ENCODE data around the gene CDH4. TPM values are rescaled to one million over a fixed set of nuclear protein-coding genes. Genes with fewer than 3 reads are reported as not detected.
A peak's percentile ranks its signal among the peaks of the same experiment; 100 is the strongest.

The CDH4 gene
- total RNA-seq, 1 donor from 2014 or later, result 2.9 TPM

DNA sequence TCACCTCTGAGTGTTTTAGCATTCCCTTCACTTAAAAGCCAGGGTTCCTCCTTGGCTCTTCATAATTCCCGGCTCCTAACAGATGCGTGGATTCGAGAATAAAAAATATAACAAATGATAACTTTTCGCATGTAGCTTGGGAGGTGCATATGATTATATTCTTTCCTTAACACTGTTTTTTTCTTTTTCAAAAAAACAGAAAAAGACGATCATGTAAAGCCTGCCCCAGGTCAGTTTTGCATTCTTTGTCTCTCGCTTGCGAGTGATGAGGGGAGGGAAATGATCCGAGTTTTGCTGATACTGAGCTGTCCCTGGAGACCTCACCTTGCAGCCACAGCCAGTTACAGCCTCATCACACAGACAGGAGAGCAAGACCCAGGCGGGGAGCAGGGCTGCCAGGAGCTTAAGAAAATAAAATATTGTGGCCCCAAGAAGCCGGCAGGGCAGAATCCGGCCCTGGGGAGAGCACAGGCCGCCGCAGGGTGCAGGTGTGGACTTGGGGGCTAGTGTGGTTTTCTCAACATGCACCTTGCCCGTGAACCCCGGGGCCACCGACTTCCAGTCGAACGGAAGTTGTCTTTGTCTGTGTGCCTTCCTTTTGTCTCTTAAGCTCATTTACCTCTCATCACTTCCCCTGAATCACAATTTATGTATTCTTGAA is 511.8 kb downstream of the CDH4 start:
- Histone ChIP-seq H2AFZ (replicated peaks) (no peak overlapping the region), H3K4me1 (no peaks in the 10 kb centered on the region), H3K36me3 (no peaks in the 10 kb centered on the region), H3K4me3 (no peak overlapping the region), H3F3A (ENCODE audit: low read depth) (no peaks in the 10 kb centered on the region), H3K27me3 (peaks cover 12% of the 10 kb centered on the region), H3K4me2 (no peak overlapping the region), H3K79me2 (ENCODE audit: low read depth) (no peaks in the 10 kb centered on the region), H3K9me3 (ENCODE audit: low read depth) (no peaks in the 10 kb centered on the region), H3K27ac (no peak overlapping the region), H3K9ac (no peak overlapping the region), H4K20me1 (ENCODE audit: low read depth) (no peaks in the 10 kb centered on the region)
- Mint-ChIP-seq H3K4me3 (no peak overlapping the region), H3K9me3 (no peaks in the 10 kb centered on the region), H3K36me3 (no peaks in the 10 kb centered on the region), H3K27me3 (ENCODE audit: insufficient read depth, low read depth) (no peaks in the 10 kb centered on the region), H3K4me1 (peaks cover 5% of the 10 kb centered on the region), H3K27ac (no peak overlapping the region)
- no peak for DNase-seq (ENCODE audit: low spot score)
- no peak for TF ChIP-seq EZH2phosphoT487 (IDR thresholded peaks at IDR 0.05)
- TF ChIP-seq, protein P1, sequence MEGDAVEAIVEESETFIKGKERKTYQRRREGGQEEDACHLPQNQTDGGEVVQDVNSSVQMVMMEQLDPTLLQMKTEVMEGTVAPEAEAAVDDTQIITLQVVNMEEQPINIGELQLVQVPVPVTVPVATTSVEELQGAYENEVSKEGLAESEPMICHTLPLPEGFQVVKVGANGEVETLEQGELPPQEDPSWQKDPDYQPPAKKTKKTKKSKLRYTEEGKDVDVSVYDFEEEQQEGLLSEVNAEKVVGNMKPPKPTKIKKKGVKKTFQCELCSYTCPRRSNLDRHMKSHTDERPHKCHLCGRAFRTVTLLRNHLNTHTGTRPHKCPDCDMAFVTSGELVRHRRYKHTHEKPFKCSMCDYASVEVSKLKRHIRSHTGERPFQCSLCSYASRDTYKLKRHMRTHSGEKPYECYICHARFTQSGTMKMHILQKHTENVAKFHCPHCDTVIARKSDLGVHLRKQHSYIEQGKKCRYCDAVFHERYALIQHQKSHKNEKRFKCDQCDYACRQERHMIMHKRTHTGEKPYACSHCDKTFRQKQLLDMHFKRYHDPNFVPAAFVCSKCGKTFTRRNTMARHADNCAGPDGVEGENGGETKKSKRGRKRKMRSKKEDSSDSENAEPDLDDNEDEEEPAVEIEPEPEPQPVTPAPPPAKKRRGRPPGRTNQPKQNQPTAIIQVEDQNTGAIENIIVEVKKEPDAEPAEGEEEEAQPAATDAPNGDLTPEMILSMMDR (IDR thresholded peaks at IDR 0.05), result no peak
- no peak for TF ChIP-seq EZH2 (IDR thresholded peaks at IDR 0.05)

DNA sequence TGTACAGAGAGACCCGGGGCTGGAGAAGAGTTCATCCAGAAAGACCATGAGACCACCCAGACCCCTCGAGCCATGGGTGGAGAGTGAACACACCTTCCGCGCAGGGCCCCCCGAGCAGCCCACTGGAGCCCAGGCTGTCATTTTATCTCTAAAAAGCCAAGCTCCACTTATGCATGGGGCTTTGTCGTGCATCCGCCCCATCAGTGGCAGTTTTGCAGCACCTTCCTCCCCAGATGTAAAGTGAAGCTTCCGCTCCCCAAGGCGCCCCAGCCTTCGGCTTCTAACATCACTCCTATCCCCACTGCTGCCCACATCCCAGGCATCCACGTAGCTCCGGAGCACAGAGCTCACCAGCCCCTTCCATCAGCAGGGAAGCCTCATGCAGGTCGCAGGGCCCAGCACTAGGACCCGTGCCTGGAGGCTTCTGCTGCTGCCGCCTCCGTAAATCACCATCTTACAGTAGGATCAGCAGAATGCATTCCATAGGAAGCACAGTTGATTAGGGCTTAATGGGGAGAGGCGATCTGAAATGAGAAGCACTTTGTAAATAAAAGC is 512.5 kb downstream of the CDH4 start:
- Mint-ChIP-seq H3K27ac (peak overlapping the region; percentile 68), H3K4me3 (no peak overlapping the region), H3K9me3 (no peaks in the 10 kb centered on the region), H3K27me3 (ENCODE audit: insufficient read depth, low read depth) (no peaks in the 10 kb centered on the region), H3K36me3 (no peaks in the 10 kb centered on the region), H3K4me1 (peaks cover 5% of the 10 kb centered on the region)
- no peak for DNase-seq (ENCODE audit: low spot score)
- Histone ChIP-seq H3F3A (ENCODE audit: low read depth) (no peaks in the 10 kb centered on the region), H4K20me1 (ENCODE audit: low read depth) (no peaks in the 10 kb centered on the region), H3K4me3 (no peak overlapping the region), H3K4me2 (no peak overlapping the region), H3K27me3 (peaks cover 14% of the 10 kb centered on the region), H3K79me2 (ENCODE audit: low read depth) (no peaks in the 10 kb centered on the region), H3K9ac (no peak overlapping the region), H3K4me1 (no peaks in the 10 kb centered on the region), H2AFZ (replicated peaks) (no peak overlapping the region), H3K36me3 (no peaks in the 10 kb centered on the region), H3K27ac (no peak overlapping the region), H3K9me3 (ENCODE audit: low read depth) (no peaks in the 10 kb centered on the region)
- TF ChIP-seq EZH2 (IDR thresholded peaks at IDR 0.05) (no peak), EZH2phosphoT487 (IDR thresholded peaks at IDR 0.05) (no peak)
- TF ChIP-seq, protein P1 (IDR thresholded peaks at IDR 0.05), result no peak

DNA sequence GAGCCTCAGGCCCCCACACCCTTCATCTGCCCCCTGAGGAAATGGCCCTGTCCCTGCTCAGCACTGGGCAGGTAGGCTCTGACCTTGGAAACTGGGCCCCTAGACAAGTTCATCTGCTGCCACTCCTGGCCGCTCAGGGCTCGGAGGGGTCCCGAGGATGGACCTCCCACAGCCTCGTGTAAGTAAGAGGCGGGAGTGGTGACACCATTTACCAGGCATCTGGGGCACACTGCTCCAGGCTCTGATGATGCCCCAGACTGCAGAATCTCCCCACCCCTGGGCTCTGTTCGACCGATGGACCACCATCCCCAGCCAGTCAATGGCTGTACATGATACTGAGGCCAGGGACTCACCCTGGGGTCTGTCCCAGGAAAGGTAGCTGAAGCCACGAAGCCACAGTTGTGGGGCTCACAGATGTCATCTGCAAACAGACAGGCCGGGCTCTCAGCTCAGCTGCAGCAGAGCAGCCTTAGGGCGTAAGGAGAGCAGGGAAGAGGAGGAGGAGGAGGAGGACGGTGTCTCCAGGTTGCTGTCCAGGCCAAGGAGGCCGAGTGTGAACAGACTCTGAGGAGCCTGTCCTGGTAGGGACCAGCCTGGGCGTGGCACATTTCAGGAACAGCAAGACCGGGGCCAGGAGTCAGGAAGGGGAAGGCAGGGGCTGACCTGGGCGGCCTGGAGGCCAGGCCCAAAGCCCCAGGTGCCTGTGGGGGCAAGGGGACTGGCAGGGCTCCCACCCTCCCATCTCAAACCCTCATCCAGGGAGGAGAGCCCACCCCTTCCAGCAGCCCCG is 513.2 kb downstream of the CDH4 start:
- peak overlapping the region; percentile 36 for H3K27ac Mint-ChIP-seq
- H3K36me3 ChIP-seq, result no peaks in the 10 kb centered on the region
- H3K27ac ChIP-seq, result no peak overlapping the region
- no peaks in the 10 kb centered on the region for H4K20me1 ChIP-seq (ENCODE audit: low read depth)
- no peak overlapping the region for H2AFZ ChIP-seq (replicated peaks)
- H3K27me3 ChIP-seq, result peaks cover 14% of the 10 kb centered on the region
- H3K9me3 ChIP-seq (ENCODE audit: low read depth), result no peaks in the 10 kb centered on the region
- no peaks in the 10 kb centered on the region for H3K4me1 ChIP-seq
- no peak overlapping the region for H3K4me3 ChIP-seq
- H3K9ac ChIP-seq, result no peak overlapping the region
- H3F3A ChIP-seq (ENCODE audit: low read depth), result no peaks in the 10 kb centered on the region
- H3K27me3 Mint-ChIP-seq (ENCODE audit: insufficient read depth, low read depth), result peaks cover 2% of the 10 kb centered on the region
- H3K4me2 ChIP-seq, result no peak overlapping the region
- H3K79me2 ChIP-seq (ENCODE audit: low read depth), result no peaks in the 10 kb centered on the region
- no peak for DNase-seq (ENCODE audit: low spot score)
- no peaks in the 10 kb centered on the region for H3K9me3 Mint-ChIP-seq
- no peak for TF ChIP-seq EZH2 (IDR thresholded peaks at IDR 0.05)
- no peak for TF ChIP-seq EZH2phosphoT487 (IDR thresholded peaks at IDR 0.05)
- TF ChIP-seq, protein P1 (IDR thresholded peaks at IDR 0.05), result no peak
- H3K4me1 Mint-ChIP-seq, result peaks cover 5% of the 10 kb centered on the region
- H3K36me3 Mint-ChIP-seq, result no peaks in the 10 kb centered on the region
- H3K4me3 Mint-ChIP-seq, result no peak overlapping the region

Measured in neural progenitor cell (in vitro differentiated cells).